RKO (cell line): Measurements from ENCODE around the gene SLC4A2.

ENCODE experiments used
- DNase-seq: peaks from one replicate; pipeline ENCODE4 v3.0.0-alpha.2; 2016; ENCODE audit warnings: low spot score

SLC4A2 gene

DNA sequence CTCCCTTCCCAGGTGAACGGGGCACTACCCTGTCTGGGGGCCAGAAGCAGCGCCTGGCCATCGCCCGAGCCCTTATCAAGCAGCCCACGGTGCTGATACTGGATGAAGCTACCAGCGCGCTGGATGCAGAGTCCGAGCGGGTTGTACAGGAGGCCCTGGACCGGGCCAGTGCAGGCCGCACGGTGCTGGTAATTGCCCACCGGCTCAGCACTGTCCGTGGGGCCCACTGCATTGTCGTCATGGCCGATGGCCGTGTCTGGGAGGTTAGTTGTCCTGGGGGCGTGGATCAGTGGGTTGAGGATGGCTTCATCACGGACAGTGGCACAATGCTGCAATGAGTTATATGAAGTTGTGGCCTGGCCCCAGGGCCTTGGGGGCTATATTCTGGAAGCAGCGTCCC lies 15.4 kb upstream of the SLC4A2 start:
- DNase-seq: no peak

DNA sequence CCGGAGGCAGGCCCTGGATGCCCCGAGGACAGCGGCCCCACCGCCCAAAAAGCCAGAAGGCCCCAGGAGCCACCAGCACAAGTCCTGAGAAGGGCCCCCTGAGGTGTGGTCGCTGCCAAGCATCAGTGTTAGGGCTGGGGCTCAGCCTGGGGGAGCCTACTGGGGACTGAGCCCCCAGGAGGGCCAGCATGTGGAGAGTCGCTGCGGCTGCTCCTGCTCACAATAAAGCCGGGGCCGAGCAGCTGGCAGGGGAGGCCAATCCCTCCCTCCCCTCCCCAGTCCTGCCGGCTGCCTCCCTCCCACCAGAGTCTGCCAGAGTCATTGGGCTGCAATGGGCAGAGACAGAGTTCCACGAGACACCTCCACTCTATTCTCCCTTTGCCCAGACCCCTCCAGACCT lies 14.1 kb upstream of the SLC4A2 start:
- DNase-seq: no peak

DNA sequence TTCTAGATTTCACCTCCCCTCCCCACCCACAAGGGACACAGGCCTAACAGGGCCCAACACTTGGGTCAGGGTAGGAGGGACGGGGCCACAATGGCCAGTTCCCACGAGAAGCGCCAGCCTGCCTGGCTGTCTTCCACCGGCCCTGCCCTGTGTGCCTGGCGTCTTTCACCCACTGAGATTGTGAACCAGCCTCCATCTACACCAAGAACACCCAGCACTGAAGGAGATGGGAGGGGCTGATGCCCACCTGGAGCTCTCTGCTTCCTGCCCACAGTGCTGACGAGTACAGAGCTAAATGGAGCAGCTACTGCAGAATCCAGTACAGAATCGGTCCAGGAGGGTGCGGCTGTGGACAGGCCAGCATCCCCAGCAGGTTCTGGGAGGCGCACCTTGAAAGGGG lies 13.4 kb upstream of the SLC4A2 start:
- DNase-seq: no peak

GRCh38 chr7:151046603-151047573 lies 12.5 kb upstream of the SLC4A2 start:
- no peak for DNase-seq

DNA sequence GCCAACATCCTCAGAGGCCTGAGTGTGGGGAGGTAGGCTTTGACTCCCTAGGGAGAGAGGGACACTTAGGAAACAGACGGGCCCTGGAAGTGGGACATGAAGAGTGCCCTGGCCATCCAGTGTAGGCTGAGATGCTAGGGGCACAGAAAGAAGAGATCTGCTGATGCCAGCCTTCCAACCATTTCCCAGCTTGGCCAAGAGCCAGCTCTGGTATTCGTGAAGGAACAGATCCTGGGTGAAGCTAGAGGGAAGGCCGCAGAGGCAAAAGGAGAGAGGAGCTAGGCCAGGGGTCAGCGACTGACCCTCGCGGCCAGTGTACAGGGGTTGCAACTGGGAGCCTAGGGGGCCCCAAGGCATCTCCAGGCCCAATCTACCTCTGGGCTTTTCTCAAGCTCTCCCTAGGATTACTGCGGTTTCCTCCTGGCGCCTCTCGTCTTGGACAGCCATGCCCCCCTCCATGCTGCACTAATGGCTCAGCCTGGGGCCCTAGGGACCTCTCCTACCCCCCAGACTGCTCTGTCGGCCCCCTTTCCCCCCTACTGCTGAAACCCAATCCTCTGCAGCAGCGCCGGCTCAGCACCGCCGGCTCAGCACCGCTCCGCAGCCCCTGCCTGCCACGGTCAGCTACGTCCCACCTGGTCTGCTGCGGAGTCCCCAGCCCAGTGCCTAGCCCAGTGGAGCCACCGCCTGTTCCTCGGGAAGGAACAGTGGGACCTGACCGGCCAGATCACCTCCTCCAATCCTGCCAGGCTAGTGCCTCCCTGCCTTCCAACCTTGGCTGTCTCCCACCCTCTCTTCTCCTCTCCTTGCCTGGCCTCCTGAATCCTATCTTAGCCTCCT lies 11.2 kb upstream of the SLC4A2 start, which contains the start of gene ASIC3:
Gene ASIC3, plus strand, starts transcription at position 556 of the 840 bp plus-strand sequence. CDS start 355 bp downstream, outside the sequence.
- DNase-seq: no peak

DNA sequence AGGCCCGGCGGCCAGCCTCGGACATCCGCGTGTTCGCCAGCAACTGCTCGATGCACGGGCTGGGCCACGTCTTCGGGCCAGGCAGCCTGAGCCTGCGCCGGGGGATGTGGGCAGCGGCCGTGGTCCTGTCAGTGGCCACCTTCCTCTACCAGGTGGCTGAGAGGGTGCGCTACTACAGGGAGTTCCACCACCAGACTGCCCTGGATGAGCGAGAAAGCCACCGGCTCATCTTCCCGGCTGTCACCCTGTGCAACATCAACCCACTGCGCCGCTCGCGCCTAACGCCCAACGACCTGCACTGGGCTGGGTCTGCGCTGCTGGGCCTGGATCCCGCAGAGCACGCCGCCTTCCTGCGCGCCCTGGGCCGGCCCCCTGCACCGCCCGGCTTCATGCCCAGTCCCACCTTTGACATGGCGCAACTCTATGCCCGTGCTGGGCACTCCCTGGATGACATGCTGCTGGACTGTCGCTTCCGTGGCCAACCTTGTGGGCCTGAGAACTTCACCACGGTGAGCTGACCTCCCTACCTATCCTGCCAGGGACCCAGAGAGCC lies 10.4 kb upstream of the SLC4A2 start:
- DNase-seq: no peak

DNA sequence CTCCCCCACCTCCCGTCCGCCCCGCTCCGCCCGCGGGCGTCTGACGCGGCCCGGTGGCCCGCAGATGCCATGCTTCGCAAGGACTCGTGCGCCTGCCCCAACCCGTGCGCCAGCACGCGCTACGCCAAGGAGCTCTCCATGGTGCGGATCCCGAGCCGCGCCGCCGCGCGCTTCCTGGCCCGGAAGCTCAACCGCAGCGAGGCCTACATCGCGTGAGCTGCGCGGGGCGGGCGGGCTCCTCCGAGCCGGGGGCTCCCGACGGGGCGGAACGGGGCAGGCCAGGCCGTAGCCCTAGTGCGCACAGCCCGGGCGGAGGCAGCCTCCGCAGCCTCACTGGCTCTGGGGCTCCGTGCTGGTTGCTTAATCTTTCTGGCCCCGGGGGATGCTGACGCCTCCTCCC lies 8.3 kb upstream of the SLC4A2 start:
- DNase-seq: no peak

DNA sequence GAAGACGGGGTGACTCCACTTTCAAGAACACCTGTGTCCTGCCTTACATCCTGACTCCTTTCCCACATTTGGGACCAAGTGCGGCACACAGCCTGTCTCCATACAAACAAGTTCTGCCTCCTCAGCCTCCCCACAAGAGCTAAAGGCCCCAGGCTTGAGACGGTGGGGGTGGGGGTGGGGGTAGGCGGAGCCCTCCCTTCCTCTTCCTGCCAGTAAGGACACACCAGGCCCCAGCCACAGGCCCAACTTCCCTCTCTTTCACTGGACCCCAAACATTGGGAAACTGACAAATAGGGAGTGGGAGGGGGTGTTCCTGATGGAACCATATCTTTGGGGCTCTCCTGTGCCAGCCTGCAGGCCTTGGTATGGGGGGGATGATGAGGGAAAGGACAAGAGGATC lies 6.3 kb upstream of the SLC4A2 start:
- no peak for DNase-seq

DNA sequence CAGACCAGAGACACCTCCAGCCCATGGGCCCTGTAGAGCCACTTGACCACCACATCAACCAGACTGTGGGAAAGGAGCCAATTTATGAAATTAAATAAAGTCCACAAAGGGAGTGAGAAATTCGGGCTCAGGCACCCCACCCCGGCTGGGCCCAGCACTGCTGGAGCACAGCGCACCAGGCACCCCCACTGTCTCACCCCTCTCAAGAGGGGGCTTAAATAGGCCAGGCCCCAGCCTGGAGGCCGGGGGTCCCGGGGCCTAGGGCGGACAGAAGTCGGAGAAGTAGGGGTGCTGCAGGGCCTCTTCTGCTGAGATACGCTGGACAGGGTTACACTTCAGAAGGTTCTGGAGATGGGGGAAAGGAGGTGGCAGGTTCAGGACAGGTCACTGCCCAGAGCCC lies 5.6 kb upstream of the SLC4A2 start:
- no peak for DNase-seq

- peak; percentile 50 for DNase-seq
Observed at GRCh38 chr7:151056283-151056665, 3.1 kb upstream of the SLC4A2 start.

- DNase-seq: no peak
Observed at GRCh38 chr7:151056666-151057505, 2.5 kb upstream of the SLC4A2 start.

DNA sequence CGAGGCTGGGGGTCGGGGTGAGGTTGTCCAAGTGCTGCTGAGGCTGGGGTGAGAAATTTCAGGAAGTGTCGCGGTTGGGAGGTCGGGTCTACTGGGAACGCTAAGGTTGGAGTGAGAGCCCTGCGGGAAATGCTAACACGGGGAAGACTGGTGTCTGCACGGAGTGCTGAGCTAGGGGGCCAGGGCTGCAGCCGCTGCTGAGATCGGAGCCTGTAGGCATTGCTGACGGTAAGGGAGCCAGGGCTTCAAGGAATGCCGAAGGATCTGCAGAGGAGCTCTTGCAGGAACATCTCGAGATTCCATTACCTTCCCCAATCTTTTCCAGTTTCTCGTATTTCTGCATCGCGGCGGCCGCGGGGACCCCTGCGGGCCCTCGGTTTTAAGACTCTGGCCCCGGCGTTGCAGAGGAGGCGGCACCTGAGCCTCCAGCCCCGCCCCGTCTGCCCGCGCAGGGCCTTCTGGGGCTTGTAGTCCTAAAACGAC lies 1.8 kb upstream of the SLC4A2 start, which contains the start of gene CDK5:
Gene CDK5, minus strand, starts transcription at position 392 of the 483 bp plus-strand sequence. Its CDS starts 49 bp downstream, at position 343.
- DNase-seq: peak; percentile 58

- peak; percentile 100 for DNase-seq
Observed at GRCh38 chr7:151057989-151058780, 1.2 kb upstream of the SLC4A2 start.

DNA sequence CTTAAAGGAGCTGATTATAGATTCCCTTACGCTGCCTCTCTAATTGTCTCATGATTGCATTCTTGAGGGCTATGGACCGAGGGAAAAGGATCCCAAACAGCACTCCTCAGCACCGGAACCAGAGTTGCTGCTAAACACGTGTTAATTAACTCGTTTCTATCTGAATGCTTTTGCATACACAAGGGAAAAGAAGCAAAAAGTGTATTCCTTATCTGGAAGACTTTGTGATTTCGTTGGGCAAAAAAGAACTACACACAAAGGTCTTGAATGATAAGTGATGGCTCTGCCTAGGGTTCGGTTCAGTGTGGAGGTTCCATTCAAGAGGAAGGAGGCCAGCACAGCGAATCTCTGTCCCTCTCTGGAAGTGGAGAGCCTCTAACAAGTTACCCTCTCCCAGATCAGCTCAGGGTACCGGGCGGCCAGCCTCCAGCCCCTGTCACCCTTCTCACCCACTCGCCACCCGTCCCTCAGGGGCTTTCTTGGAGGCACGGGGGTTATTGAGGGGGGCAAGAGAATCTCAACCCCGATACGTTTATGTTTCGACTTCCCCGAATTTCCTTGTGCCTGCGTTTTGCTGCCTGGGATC lies 515 bp upstream of the SLC4A2 start:
- peak; percentile 69 for DNase-seq

DNA sequence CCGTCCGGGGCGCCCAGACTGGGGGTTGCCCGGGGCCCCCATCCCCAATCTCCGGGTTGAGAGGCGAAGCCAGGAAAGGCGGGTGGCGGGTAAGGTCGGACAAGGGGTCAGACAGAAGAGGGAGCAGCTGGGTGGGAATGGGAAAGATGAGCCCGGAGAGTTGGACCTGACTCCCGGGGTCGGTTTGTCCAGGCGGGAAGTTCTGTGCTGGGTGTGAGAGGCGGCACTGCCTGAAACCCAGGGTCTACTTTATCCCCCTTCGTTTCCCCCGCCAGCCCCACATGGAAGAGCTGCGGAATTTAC lies 675 bp downstream of the SLC4A2 start:
- no peak for DNase-seq

- peak; percentile 89 for DNase-seq
Observed at GRCh38 chr7:151060416-151061212, 1.2 kb downstream of the SLC4A2 start.

- DNase-seq: peak; percentile 57
Observed at GRCh38 chr7:151061213-151062110, 2.1 kb downstream of the SLC4A2 start.

- DNase-seq: no peak
Observed at GRCh38 chr7:151062111-151062398, 2.7 kb downstream of the SLC4A2 start.
